Stimulated activated naive CD4-positive, alpha-beta T cell (primary cell): ENCODE results near the gene PPP2R5E.
"Not testable (repeated sequence)": the region's sequence is repeated elsewhere in the genome, so short reads cannot be mapped to it uniquely, and the experiment has no call there.

Experiments used
- DNase-seq, 6 experiments: peaks; one replicate each; lab custom pipeline; 2025; lab: John Stamatoyannopoulos, UW

Gene PPP2R5E

GRCh38 chr14:63375769-63376168 is 167.4 kb downstream of the PPP2R5E start:
- DNase-seq: no peak

GRCh38 chr14:63371613-63372012 is 171.6 kb downstream of the PPP2R5E start:
- DNase-seq: not testable (repeated sequence)

GRCh38 chr14:63371033-63371432 is 172.1 kb downstream of the PPP2R5E start:
- DNase-seq: no peak

GRCh38 chr14:63367742-63368364 is 175.3 kb downstream of the PPP2R5E start:
- no peak for DNase-seq

GRCh38 chr14:63362389-63362819 is 180.8 kb downstream of the PPP2R5E start:
- no peak for DNase-seq

- DNase-seq: no peak
Observed at GRCh38 chr14:63361790-63362189, 181.4 kb downstream of the PPP2R5E start.

GRCh38 chr14:63357841-63358240 is 185.3 kb downstream of the PPP2R5E start:
- DNase-seq: no peak

GRCh38 chr14:63345826-63346225 is 197.4 kb downstream of the PPP2R5E start:
- DNase-seq: no peak

GRCh38 chr14:63344336-63344735 is 198.8 kb downstream of the PPP2R5E start:
- no peak for DNase-seq

- DNase-seq: no peak
Observed at GRCh38 chr14:63343878-63344277, 199.3 kb downstream of the PPP2R5E start.

GRCh38 chr14:63342371-63342770 is 200.8 kb downstream of the PPP2R5E start:
- no peak for DNase-seq

- DNase-seq: no peak
Observed at GRCh38 chr14:63328787-63329737, 214.1 kb downstream of the PPP2R5E start.

GRCh38 chr14:63326840-63327239 is 216.3 kb downstream of the PPP2R5E start:
- DNase-seq: no peak

GRCh38 chr14:63322897-63323573 is 220.1 kb downstream of the PPP2R5E start:
- DNase-seq: no peak

GRCh38 chr14:63322472-63322871 is 220.7 kb downstream of the PPP2R5E start:
- DNase-seq: no peak
